Aorta (tissue), 5 donors: ENCODE results near the gene SACS. TPM values are rescaled to one million over a fixed set of nuclear protein-coding genes. Genes with fewer than 3 reads are reported as not detected.
"Not testable (repeated sequence)": the region's sequence is repeated elsewhere in the genome, so short reads cannot be mapped to it uniquely, and the experiment has no call there.

Source experiments
- ATAC-seq: fragments of 200-7000 bp; cut with Tn5 transposase; one replicate; pipeline ENCODE4 v1.9.1; 2022; ENCODE audit warnings: moderate library complexity; ENCODE audit not compliant: low FRiP score
- DNase-seq, 2 donors: peaks; one replicate each; pipeline ENCODE4 v3.0.0-alpha.2; 2020
- H3K27ac ChIP-seq, 2 donors: one replicate each; pipeline ENCODE4 v1.5.1; 2013; ENCODE audit warnings: low read length in 2 of 2, mild to moderate bottlenecking in 2 of 2, moderate library complexity in 2 of 2, control low read depth in 1 of 2, inconsistent platforms in 1 of 2, low read depth in 1 of 2
- H3K27me3 ChIP-seq, 2 donors: one replicate each; pipeline ENCODE4 v1.6.1; 2013; ENCODE audit warnings: control low read depth in 1 of 2, low read length in 1 of 2, mild to moderate bottlenecking in 1 of 2, moderate library complexity in 1 of 2; ENCODE audit not compliant: insufficient read depth in 2 of 2, control insufficient read depth in 1 of 2
- H3K36me3 ChIP-seq, 2 donors: one replicate each; pipeline ENCODE4 v1.6.1; 2013; ENCODE audit warnings: control low read depth in 1 of 2, low read length in 1 of 2, mild to moderate bottlenecking in 1 of 2; ENCODE audit not compliant: insufficient read depth in 2 of 2, control insufficient read depth in 1 of 2
- H3K4me1 ChIP-seq, 2 donors: one replicate each; pipeline ENCODE4 v1.6.1; 2013; ENCODE audit warnings: low read length in 2 of 2, control low read depth in 1 of 2, mild to moderate bottlenecking in 1 of 2, moderate library complexity in 1 of 2; ENCODE audit not compliant: insufficient read depth in 2 of 2, control insufficient read depth in 1 of 2
- H3K4me3 ChIP-seq, 2 donors: one replicate each; pipeline ENCODE4 v1.5.1; 2013; ENCODE audit warnings: low read length in 2 of 2, control low read depth in 1 of 2, mild to moderate bottlenecking in 1 of 2
- H3K9me3 ChIP-seq: one replicate; pipeline ENCODE4 v1.6.1; 2013; ENCODE audit warnings: mild to moderate bottlenecking, low read length; ENCODE audit not compliant: control insufficient read depth
- WGBS, 2 donors: extraction: QIAGEN DNeasy Blood & Tissue Kit; methylation state at CpG; one replicate each; pipeline ENCODE4 v1.1.7; 2013; 5-methylcytosine and 5-hydroxymethylcytosine counted together
- intact Hi-C, 2 donors: fragments of 100-400 bp; cut with DNase I; formaldehyde crosslinking; loops; one replicate each; pipeline versions ENCODE4 v1.14.2 to v1.15.0; 2022
- polyA plus RNA-seq, 2 donors: library from polyadenylated mRNA; stranded (reverse); fragments of 200-250 nt; gene quantifications; one replicate each; pipeline ENCODE4 v1.2.3, GENCODE V29; 2013
- total RNA-seq, 2 donors: library from RNA; stranded (reverse); fragmentation: NEBNext Ultra II Directional; extraction: Animal tissue kit (Norgen Biotek cat#: 25700); gene quantifications; one replicate each; pipeline ENCODE4 v1.2.1, GENCODE V29; 2021
- donor health status: healthy with polysubstance abuse.
- donor health status: Bipolar disorder and iron deficiency.
- donor health status: DM: no; HTN: no; CAD: no.
- donor health status: DM: no; HTN: no; CAD: no.
- donor health status: DM: yes; HTN: yes; CAD: no.

SACS gene
- total and polyA plus RNA-seq, 4 donors = 3.0 to 79.0 (median 26.2) TPM

GRCh38 chr13:23322353-23323336, 110.9 kb downstream of the SACS start:
- peak overlapping the region; percentile 23 to 61 for H3K27ac ChIP-seq

DNA sequence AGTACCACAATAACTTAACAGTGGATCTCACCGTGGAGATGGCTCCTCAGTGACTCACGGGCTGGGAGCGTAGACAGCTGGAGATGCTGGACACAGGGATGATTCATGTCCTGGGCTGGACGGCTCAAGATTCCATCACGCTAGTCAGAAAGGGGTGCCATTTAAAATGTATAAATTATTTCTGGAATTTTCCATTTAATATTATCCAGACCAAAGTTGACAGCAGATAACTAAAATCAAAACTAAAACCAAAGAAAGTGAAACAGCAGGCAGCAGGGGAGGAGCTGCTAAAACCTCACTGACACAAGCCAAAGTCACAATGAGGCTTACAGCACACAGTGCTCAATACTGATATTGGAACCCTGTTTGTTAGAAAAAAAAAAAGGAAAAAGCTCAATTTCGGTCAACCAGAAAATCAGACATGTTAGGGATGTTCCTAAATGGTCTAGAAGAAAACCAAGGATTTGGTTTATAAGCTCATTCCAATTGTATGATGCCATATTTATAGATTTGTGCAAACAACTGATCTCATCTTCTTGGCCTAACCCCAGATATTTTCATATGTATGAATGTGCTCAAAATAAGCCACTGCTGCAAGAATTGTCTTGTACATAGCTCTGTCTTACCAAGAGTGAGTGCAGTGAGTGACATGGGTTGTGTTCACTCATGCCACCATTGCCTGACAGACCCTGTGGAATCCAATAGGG, 111.8 kb downstream of the SACS start:
- DNase-seq (peak; percentile 82 to 92), ATAC-seq (peak; percentile 79)
- intact Hi-C loops = loop anchor here (5.0 to 10.0 kb wide), 2 partner anchors 51 to 103 kb away; no protein-coding TSS in a partner anchor
- H3K4me1 ChIP-seq = peaks cover 0 to 7% of the 10 kb centered on the region in 2 donors
- no peaks in the 10 kb centered on the region for H3K36me3 ChIP-seq
- peak overlapping the region in 1 of 2 donors; percentile 53 for H3K4me3 ChIP-seq
- WGBS, 2 donors = 1 to 3% methylated on average over 6 of the region's 6 CpGs
- no peaks in the 10 kb centered on the region for H3K27me3 ChIP-seq
- H3K9me3 ChIP-seq = no peaks in the 10 kb centered on the region
- peak overlapping the region; percentile 23 to 85 for H3K27ac ChIP-seq

More at GRCh38 chr13:23322353-23323336, 110.9 kb downstream of the SACS start:
- no peaks in the 10 kb centered on the region for H3K36me3 ChIP-seq
- intact Hi-C loops = loop anchor here (5.0 to 10.0 kb wide), 2 partner anchors 50 to 102 kb away; no protein-coding TSS in a partner anchor
- DNase-seq (no peak), ATAC-seq (no peak)
- no peak overlapping the region for H3K4me3 ChIP-seq
- no peaks in the 10 kb centered on the region for H3K27me3 ChIP-seq
- WGBS, 2 donors = 77 to 83% methylated on average over 18 to 19 of the region's 19 CpGs
- no peaks in the 10 kb centered on the region for H3K9me3 ChIP-seq
- peaks cover 0 to 7% of the 10 kb centered on the region in 2 donors for H3K4me1 ChIP-seq

GRCh38 chr13:23320926-23321534, 112.5 kb downstream of the SACS start:
- Histone ChIP-seq H3K4me3 (peak overlapping the region in 1 of 2 donors; percentile 50), H3K27ac (peak overlapping the region; percentile 32 to 92), H3K36me3 (no peaks in the 10 kb centered on the region), H3K4me1 (peaks cover 0 to 7% of the 10 kb centered on the region in 2 donors), H3K9me3 (no peaks in the 10 kb centered on the region), H3K27me3 (no peaks in the 10 kb centered on the region)
- no peak for ATAC-seq
- WGBS, 2 donors = 2 to 4% methylated on average over 4 of the region's 4 CpGs
- no peak for DNase-seq
- intact Hi-C loops = loop anchor here (5.0 to 10.0 kb wide), 2 partner anchors 51 to 104 kb away; no protein-coding TSS in a partner anchor

DNA sequence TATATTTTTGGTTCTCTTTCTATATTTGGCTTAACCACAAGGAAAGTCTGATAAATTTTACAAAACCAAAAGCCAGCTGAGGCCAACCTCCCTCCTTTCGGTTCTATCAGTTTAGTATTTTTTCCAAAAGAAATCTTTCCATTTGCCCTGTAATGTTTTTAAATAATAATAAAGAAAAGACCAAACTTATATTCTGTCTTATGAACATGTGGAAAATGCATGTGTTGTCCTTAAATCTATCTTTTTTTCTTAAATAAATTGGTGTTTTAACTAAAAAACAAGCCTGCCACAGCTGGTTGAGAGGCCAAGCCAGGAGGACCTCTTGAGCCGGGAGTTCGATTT, 113.6 kb downstream of the SACS start:
- Histone ChIP-seq H3K27ac (no peak overlapping the region), H3K27me3 (no peaks in the 10 kb centered on the region), H3K4me3 (no peak overlapping the region), H3K9me3 (no peaks in the 10 kb centered on the region), H3K36me3 (no peaks in the 10 kb centered on the region), H3K4me1 (peaks cover 0 to 7% of the 10 kb centered on the region in 2 donors)
- intact Hi-C loops = loop anchor here (5.0 to 10.0 kb wide), 4 partner anchors 52 to 298 kb away; no protein-coding TSS in a partner anchor
- ATAC-seq (no peak), DNase-seq (no peak)
- 11 to 28% methylated on average over 3 of the region's 3 CpGs for WGBS, 2 donors

GRCh38 chr13:23314837-23315236, 118.7 kb downstream of the SACS start:
- not testable (repeated sequence) for H3K36me3 ChIP-seq, DNase-seq, ATAC-seq, H3K9me3 ChIP-seq, H3K4me1 ChIP-seq, H3K4me3 ChIP-seq, H3K27ac ChIP-seq, H3K27me3 ChIP-seq
- intact Hi-C loops = loop anchor here in 1 of 2 donors (5.0 to 10.0 kb wide), 2 partner anchors 150 to 293 kb away; no protein-coding TSS in a partner anchor
- 83 to 97% methylated on average over 6 of the region's 6 CpGs for WGBS, 2 donors

DNA sequence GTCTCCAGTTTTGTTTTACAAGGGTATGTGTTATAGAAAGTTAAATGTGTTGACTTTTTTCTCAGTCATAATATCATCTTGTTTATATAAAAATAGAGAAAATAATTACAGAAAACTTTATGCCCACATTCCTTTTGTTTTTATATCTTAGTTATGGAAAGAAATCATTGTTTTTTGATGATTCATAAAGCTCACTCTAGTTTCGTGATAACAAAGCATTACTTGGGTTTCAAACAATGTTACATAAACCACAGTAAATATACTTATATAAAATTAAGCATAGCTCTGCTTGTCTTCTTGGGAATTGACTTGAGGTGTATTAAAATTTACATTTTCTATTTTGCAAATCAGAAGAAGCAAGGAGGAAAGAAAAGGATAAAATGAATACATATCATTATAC, 140.9 kb downstream of the SACS start:
- no peaks in the 10 kb centered on the region for H3K9me3 ChIP-seq
- intact Hi-C loops = no loop called here
- DNase-seq (no peak), ATAC-seq (no peak)
- 6 to 22% methylated on average over 1 of the region's 1 CpG for WGBS, 2 donors
- H3K27me3 ChIP-seq = no peaks in the 10 kb centered on the region
- H3K4me1 ChIP-seq = peaks cover 0 to 9% of the 10 kb centered on the region in 2 donors
- no peak overlapping the region for H3K4me3 ChIP-seq
- H3K36me3 ChIP-seq = no peaks in the 10 kb centered on the region
- no peak overlapping the region for H3K27ac ChIP-seq

GRCh38 chr13:23289917-23290357, 143.6 kb downstream of the SACS start:
- WGBS, 2 donors = 47 to 58% methylated on average over 5 of the region's 5 CpGs
- H3K4me3 ChIP-seq = no peak overlapping the region
- peaks cover 0 to 9% of the 10 kb centered on the region in 2 donors for H3K4me1 ChIP-seq
- no peak for ATAC-seq
- no peaks in the 10 kb centered on the region for H3K36me3 ChIP-seq
- H3K27ac ChIP-seq = no peak overlapping the region
- intact Hi-C loops = no loop called here
- no peaks in the 10 kb centered on the region for H3K27me3 ChIP-seq
- no peak for DNase-seq
- no peaks in the 10 kb centered on the region for H3K9me3 ChIP-seq

GRCh38 chr13:23288995-23289394, 144.5 kb downstream of the SACS start:
- WGBS, 2 donors = 4 to 9% methylated on average over 7 of the region's 7 CpGs
- peaks cover 0 to 9% of the 10 kb centered on the region in 2 donors for H3K4me1 ChIP-seq
- intact Hi-C loops = no loop called here
- H3K4me3 ChIP-seq = no peak overlapping the region
- H3K27me3 ChIP-seq = no peaks in the 10 kb centered on the region
- H3K9me3 ChIP-seq = no peaks in the 10 kb centered on the region
- peak overlapping the region in 1 of 2 donors; percentile 57 for H3K27ac ChIP-seq
- no peak for DNase-seq
- ATAC-seq = peak; percentile 76
- H3K36me3 ChIP-seq = no peaks in the 10 kb centered on the region
